H9 (cell line): Measurements from ENCODE around the gene CEP350. TPM values are rescaled to one million over a fixed set of nuclear protein-coding genes. Genes with fewer than 3 reads are reported as not detected.

Experiments
- DNase-seq: peaks from one replicate; pipeline ENCODE4 v3.0.0-alpha.2; 2017
- H2AFZ ChIP-seq: one replicate; pipeline ENCODE4 v1.6.1; 2013; ENCODE audit warnings: mild to moderate bottlenecking, low read length, control low read depth, moderate library complexity
- H2AK5ac ChIP-seq: 2 replicates; pipeline ENCODE4 v1.6.1; 2013; ENCODE audit warnings: low read length, control low read depth, mixed read lengths; ENCODE audit not compliant: insufficient read length
- H2BK120ac ChIP-seq: one replicate; pipeline ENCODE4 v1.6.1; 2013; ENCODE audit warnings: low read depth, mild to moderate bottlenecking, low read length, control low read depth, inconsistent platforms; ENCODE audit not compliant: poor library complexity, severe bottlenecking
- H2BK12ac ChIP-seq: 2 replicates; pipeline ENCODE4 v1.6.1; 2013; ENCODE audit warnings: low read length, control low read depth, mixed read lengths, low read depth; ENCODE audit not compliant: insufficient read length
- H2BK15ac ChIP-seq: 2 replicates; pipeline ENCODE4 v1.6.1; 2013; ENCODE audit warnings: low read depth, low read length, control low read depth
- H2BK20ac ChIP-seq: one replicate; pipeline ENCODE4 v1.6.1; 2013; ENCODE audit warnings: low read depth, mild to moderate bottlenecking, low read length, control low read depth, inconsistent platforms; ENCODE audit not compliant: poor library complexity, severe bottlenecking
- H2BK5ac ChIP-seq: 2 replicates; pipeline ENCODE4 v1.6.1; 2013; ENCODE audit warnings: low read length, control low read depth, mixed read lengths; ENCODE audit not compliant: insufficient read length
- H3K14ac ChIP-seq: 2 replicates; pipeline ENCODE4 v1.6.1; 2013; ENCODE audit warnings: low read length, control low read depth; ENCODE audit not compliant: insufficient read depth
- H3K18ac ChIP-seq: 2 replicates; pipeline ENCODE4 v1.6.1; 2013; ENCODE audit warnings: low read depth, mild to moderate bottlenecking, mixed read lengths, low read length, control low read depth; ENCODE audit not compliant: insufficient read length
- H3K23ac ChIP-seq: 2 replicates; pipeline ENCODE4 v1.6.1; 2013; ENCODE audit warnings: low read length, control low read depth, mixed read lengths, low read depth; ENCODE audit not compliant: insufficient read length
- H3K23me2 ChIP-seq: 2 replicates; pipeline ENCODE4 v1.6.1; 2013; ENCODE audit warnings: low read depth, mild to moderate bottlenecking, mixed read lengths, low read length, control low read depth; ENCODE audit not compliant: insufficient read length, poor library complexity, severe bottlenecking
- H3K27ac ChIP-seq: 2 replicates; pipeline ENCODE4 v1.5.1; 2013; ENCODE audit warnings: low read length, control low read depth, mixed read lengths, low read depth; ENCODE audit not compliant: insufficient read length
- H3K27me3 ChIP-seq: 2 replicates; pipeline ENCODE4 v1.6.1; 2013; ENCODE audit warnings: low read length, control low read depth, inconsistent platforms; ENCODE audit not compliant: insufficient read depth
- H3K4ac ChIP-seq: 2 replicates; pipeline ENCODE4 v1.6.1; 2013; ENCODE audit warnings: low read depth, mild to moderate bottlenecking, control low read depth, inconsistent platforms, low read length, moderate library complexity
- H3K4me1 ChIP-seq: 2 replicates; pipeline ENCODE4 v1.6.1; 2013; ENCODE audit warnings: low read length, control low read depth, inconsistent platforms; ENCODE audit not compliant: insufficient read depth
- H3K4me2 ChIP-seq: 2 replicates; pipeline ENCODE4 v1.6.1; 2013; ENCODE audit warnings: low read length, control low read depth, mixed read lengths; ENCODE audit not compliant: insufficient read length, insufficient read depth
- H3K56ac ChIP-seq: 2 replicates; pipeline ENCODE4 v1.6.1; 2013; ENCODE audit warnings: low read depth, mild to moderate bottlenecking, mixed read lengths, low read length, control low read depth; ENCODE audit not compliant: insufficient read length
- H3K79me1 ChIP-seq: 2 replicates; pipeline ENCODE4 v1.6.1; 2013; ENCODE audit warnings: low read depth, mild to moderate bottlenecking, moderate library complexity, low read length, control low read depth, inconsistent platforms; ENCODE audit not compliant: insufficient read depth, poor library complexity, severe bottlenecking
- H3K79me2 ChIP-seq: 2 replicates; pipeline ENCODE4 v1.6.1; 2013; ENCODE audit warnings: low read length, control low read depth, inconsistent platforms; ENCODE audit not compliant: insufficient read depth
- H3K9ac ChIP-seq: 2 replicates; pipeline ENCODE4 v1.6.1; 2013; ENCODE audit warnings: low read length, control low read depth, mixed read lengths; ENCODE audit not compliant: insufficient read length; ENCODE audit errors: extremely low read depth
- H3K9me3 ChIP-seq: one replicate; pipeline ENCODE4 v1.6.1; 2013; ENCODE audit warnings: low read depth, low read length, inconsistent platforms; ENCODE audit not compliant: control insufficient read depth
- H3T11ph ChIP-seq: one replicate; pipeline ENCODE4 v1.6.1; 2013; ENCODE audit warnings: mild to moderate bottlenecking, low read length, control low read depth, inconsistent platforms
- H4K20me1 ChIP-seq: one replicate; pipeline ENCODE4 v1.6.1; 2013; ENCODE audit not compliant: control insufficient read depth, insufficient read length, insufficient read depth
- H4K5ac ChIP-seq: 2 replicates; pipeline ENCODE4 v1.6.1; 2013; ENCODE audit warnings: low read depth, mild to moderate bottlenecking, mixed read lengths, low read length, control low read depth; ENCODE audit not compliant: insufficient read length
- H4K8ac ChIP-seq: replicated peaks from 2 replicates; pipeline ENCODE4 v1.6.1; 2013; ENCODE audit warnings: low read length, control low read depth, mixed read lengths, low read depth; ENCODE audit not compliant: insufficient read length
- H4K91ac ChIP-seq: 2 replicates; pipeline ENCODE4 v1.6.1; 2013; ENCODE audit warnings: low read depth, mild to moderate bottlenecking, moderate library complexity, mixed read lengths, low read length, control low read depth; ENCODE audit not compliant: insufficient read length
- H3K27ac Mint-ChIP-seq, 3 experiments: 2 replicates in 2 of 3; 3 replicates in 1 of 3; pipeline ENCODE4 v1.8.0; 2020 to 2021; ENCODE audit warnings: mixed read lengths in 3 of 3, mild to moderate bottlenecking in 1 of 3, moderate library complexity in 1 of 3
- H3K27me3 Mint-ChIP-seq: 2 replicates; pipeline ENCODE4 v1.8.0; 2021; ENCODE audit warnings: low read depth, mild to moderate bottlenecking, moderate library complexity, mixed read lengths
- H3K36me3 Mint-ChIP-seq, 3 experiments: 2 replicates in 2 of 3; 3 replicates in 1 of 3; pipeline ENCODE4 v1.8.0; 2020 to 2021; ENCODE audit warnings: low read depth in 3 of 3, mixed read lengths in 3 of 3; ENCODE audit not compliant: insufficient read depth in 1 of 3
- H3K4me1 Mint-ChIP-seq, 2 experiments: 2 replicates each; pipeline ENCODE4 v1.8.0; 2020; ENCODE audit warnings: mixed read lengths in 2 of 2
- H3K4me3 Mint-ChIP-seq, 2 experiments: 2 replicates in 1 of 2; 3 replicates in 1 of 2; pipeline ENCODE4 v1.8.0; 2020 to 2021; ENCODE audit warnings: mild to moderate bottlenecking in 2 of 2, mixed read lengths in 2 of 2, moderate library complexity in 1 of 2
- H3K9me3 Mint-ChIP-seq, 2 experiments: 2 replicates in 1 of 2; 3 replicates in 1 of 2; pipeline ENCODE4 v1.8.0; 2020; ENCODE audit warnings: mild to moderate bottlenecking in 2 of 2, mixed read lengths in 2 of 2, moderate library complexity in 1 of 2
- WGBS: extraction: QIAGEN DNeasy Blood & Tissue Kit; methylation state at CpG from one replicate; pipeline ENCODE4 v1.1.7; 2013; ENCODE audit warnings: missing lambda C conversion rate, low lambda C conversion rate, mixed read lengths; ENCODE audit not compliant: insufficient read length; ENCODE audit errors: extremely low coverage; 5-methylcytosine and 5-hydroxymethylcytosine counted together
- total RNA-seq: library from RNA; stranded (reverse); gene quantifications from 2 replicates; pipeline ENCODE4 v1.2.1, GENCODE V29; 2021
- TF ChIP-seq, protein P1 (sequence below): fragments of 200-600 bp; sonication (generic); conservative IDR thresholded peaks from 3 replicates; pipeline ENCODE4 v1.8.0; 2021; ENCODE audit warnings: antibody characterized with exemption, mild to moderate bottlenecking

Gene CEP350
- total RNA-seq, 1 experiment from 2014 or later, result 39.2 TPM

GRCh38 chr1:180092931-180093650 lies 138.5 kb downstream of the CEP350 start:
- H3K18ac ChIP-seq, result no peak overlapping the region
- H3K23me2 ChIP-seq, result no peaks in the 10 kb centered on the region
- no peak overlapping the region for H2BK5ac ChIP-seq
- H3K27me3 ChIP-seq, result no peaks in the 10 kb centered on the region
- H3K4me1 Mint-ChIP-seq, result no peaks in the 10 kb centered on the region
- H3K4ac ChIP-seq, result no peak overlapping the region
- H2BK120ac ChIP-seq, result no peak overlapping the region
- no peak overlapping the region for H3K56ac ChIP-seq
- no peak overlapping the region for H3T11ph ChIP-seq
- no peaks in the 10 kb centered on the region for H3K9me3 ChIP-seq
- H3K79me1 ChIP-seq, result no peaks in the 10 kb centered on the region
- no peak overlapping the region for H4K5ac ChIP-seq
- H2AK5ac ChIP-seq, result no peak overlapping the region
- DNase-seq, result no peak
- no peak overlapping the region for H3K4me2 ChIP-seq
- no peaks in the 10 kb centered on the region for H3K79me2 ChIP-seq
- no peak overlapping the region for H3K23ac ChIP-seq
- H3K14ac ChIP-seq, result no peak overlapping the region
- H4K20me1 ChIP-seq, result no peaks in the 10 kb centered on the region
- H3K27me3 Mint-ChIP-seq, result no peaks in the 10 kb centered on the region
- H3K27ac ChIP-seq, result no peak overlapping the region
- no peak overlapping the region for H2BK20ac ChIP-seq
- H3K4me3 Mint-ChIP-seq, result no peak overlapping the region
- no peak overlapping the region for H4K8ac ChIP-seq
- H3K36me3 Mint-ChIP-seq, result peaks cover 14 to 63% (median 56%) of the 10 kb centered on the region in 3 experiments; a peak in 6 of 7 replicates
- H2AFZ ChIP-seq, result no peak overlapping the region
- TF ChIP-seq, protein P1, sequence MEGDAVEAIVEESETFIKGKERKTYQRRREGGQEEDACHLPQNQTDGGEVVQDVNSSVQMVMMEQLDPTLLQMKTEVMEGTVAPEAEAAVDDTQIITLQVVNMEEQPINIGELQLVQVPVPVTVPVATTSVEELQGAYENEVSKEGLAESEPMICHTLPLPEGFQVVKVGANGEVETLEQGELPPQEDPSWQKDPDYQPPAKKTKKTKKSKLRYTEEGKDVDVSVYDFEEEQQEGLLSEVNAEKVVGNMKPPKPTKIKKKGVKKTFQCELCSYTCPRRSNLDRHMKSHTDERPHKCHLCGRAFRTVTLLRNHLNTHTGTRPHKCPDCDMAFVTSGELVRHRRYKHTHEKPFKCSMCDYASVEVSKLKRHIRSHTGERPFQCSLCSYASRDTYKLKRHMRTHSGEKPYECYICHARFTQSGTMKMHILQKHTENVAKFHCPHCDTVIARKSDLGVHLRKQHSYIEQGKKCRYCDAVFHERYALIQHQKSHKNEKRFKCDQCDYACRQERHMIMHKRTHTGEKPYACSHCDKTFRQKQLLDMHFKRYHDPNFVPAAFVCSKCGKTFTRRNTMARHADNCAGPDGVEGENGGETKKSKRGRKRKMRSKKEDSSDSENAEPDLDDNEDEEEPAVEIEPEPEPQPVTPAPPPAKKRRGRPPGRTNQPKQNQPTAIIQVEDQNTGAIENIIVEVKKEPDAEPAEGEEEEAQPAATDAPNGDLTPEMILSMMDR, result no peak
- WGBS, result no CpG with 5 or more reads among the region's 4 CpGs
- H3K9me3 Mint-ChIP-seq, result no peaks in the 10 kb centered on the region
- H2BK15ac ChIP-seq, result no peak overlapping the region
- no peak overlapping the region for H4K91ac ChIP-seq
- H3K4me1 ChIP-seq, result no peaks in the 10 kb centered on the region
- no peak overlapping the region for H3K9ac ChIP-seq
- no peak overlapping the region for H2BK12ac ChIP-seq
- no peak overlapping the region for H3K27ac Mint-ChIP-seq
